BJ (cell line): Measurements from ENCODE around the gene UBE2I. TPM values are rescaled to one million over a fixed set of nuclear protein-coding genes. Genes with fewer than 3 reads are reported as not detected.

ENCODE experiments used
- CTCF ChIA-PET: fragments of 350-600 bp; formaldehyde crosslinking; extraction: SDS; loops from one replicate; lab custom pipeline; 2021; ENCODE audit warnings: antibody characterized with exemption, inconsistent platforms; lab: Yijun Ruan, JAX
- POLR2A ChIA-PET: fragments of 300-600 bp; sonication (Branson Sonifier 250); formaldehyde crosslinking; extraction: SDS; loops from one replicate; lab custom pipeline; 2021; ENCODE audit warnings: antibody characterized with exemption; lab: Charles Lee
- DNase-seq: peaks from one replicate; pipeline ENCODE4 v3.0.0-alpha.2; 2011; ENCODE audit warnings: low read depth
- H3K27me3 ChIP-seq: 2 replicates; pipeline ENCODE4 v1.6.0; 2011; ENCODE audit warnings: low read length; ENCODE audit not compliant: control insufficient read depth, insufficient read depth
- H3K36me3 ChIP-seq: 2 replicates; pipeline ENCODE4 v1.5.1; 2011; ENCODE audit warnings: low read length; ENCODE audit not compliant: control insufficient read depth, insufficient read depth
- H3K4me3 ChIP-seq: 2 replicates; pipeline ENCODE4 v1.5.1; 2011; ENCODE audit warnings: low read depth, mild to moderate bottlenecking, control low read depth, low read length
- polyA plus RNA-seq: library from polyadenylated mRNA; depleted of rRNA; stranded (reverse); fragments of >200 nt; gene quantifications from 2 replicates; pipeline ENCODE4 v1.2.3, GENCODE V29; 2011
- TF ChIP-seq, protein P1 (sequence below): IDR thresholded peaks from 2 replicates; pipeline ENCODE4 v1.5.1; 2011; ENCODE audit warnings: low read depth, mild to moderate bottlenecking, control low read depth, inconsistent platforms, low read length, moderate library complexity; ENCODE audit not compliant: insufficient read depth

UBE2I gene
- polyA plus RNA-seq, 1 experiment = 81.2 TPM

DNA sequence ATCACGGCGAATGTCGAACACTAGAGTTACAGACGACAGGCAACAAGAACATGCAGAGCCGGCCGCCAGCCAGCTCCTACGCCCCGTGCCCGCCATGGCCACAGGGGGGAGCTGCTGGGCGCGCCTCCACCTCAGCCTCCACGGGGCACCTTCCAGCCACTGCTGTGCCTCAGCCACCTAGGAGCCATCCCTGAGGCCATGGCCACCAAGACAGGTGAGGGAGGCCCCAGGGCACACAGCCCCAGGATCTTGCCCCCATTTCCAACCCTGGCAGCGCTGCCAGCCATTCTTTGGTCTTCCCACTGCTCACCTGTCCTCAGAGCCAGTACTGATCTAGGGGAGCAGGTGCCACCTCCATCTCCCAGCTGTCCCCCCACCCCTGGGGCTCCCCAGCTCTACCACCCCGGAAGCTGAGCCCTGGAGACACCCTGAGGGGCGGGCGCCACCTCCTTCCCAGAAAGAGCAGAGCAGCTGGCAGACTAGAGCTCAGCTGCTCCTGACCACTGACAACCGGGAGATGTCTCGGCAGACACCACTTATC lies 54.1 kb downstream of the UBE2I start:
- no peaks in the 10 kb centered on the region for H3K27me3 ChIP-seq
- DNase-seq = no peak
- peaks cover 38% of the 10 kb centered on the region for H3K36me3 ChIP-seq
- ChIA-PET POLR2A (interaction anchor here (0.6 kb wide), 1 partner anchor 67 kb away, joined by 4 read pairs; no protein-coding TSS in a partner anchor), CTCF (interaction anchor here (0.6 to 2.8 kb wide), 13 partner anchors 8 to 619 kb away, joined by 3 to 20 read pairs (median 3); no protein-coding TSS in a partner anchor)
- no peak overlapping the region for H3K4me3 ChIP-seq
- TF ChIP-seq, protein P1, sequence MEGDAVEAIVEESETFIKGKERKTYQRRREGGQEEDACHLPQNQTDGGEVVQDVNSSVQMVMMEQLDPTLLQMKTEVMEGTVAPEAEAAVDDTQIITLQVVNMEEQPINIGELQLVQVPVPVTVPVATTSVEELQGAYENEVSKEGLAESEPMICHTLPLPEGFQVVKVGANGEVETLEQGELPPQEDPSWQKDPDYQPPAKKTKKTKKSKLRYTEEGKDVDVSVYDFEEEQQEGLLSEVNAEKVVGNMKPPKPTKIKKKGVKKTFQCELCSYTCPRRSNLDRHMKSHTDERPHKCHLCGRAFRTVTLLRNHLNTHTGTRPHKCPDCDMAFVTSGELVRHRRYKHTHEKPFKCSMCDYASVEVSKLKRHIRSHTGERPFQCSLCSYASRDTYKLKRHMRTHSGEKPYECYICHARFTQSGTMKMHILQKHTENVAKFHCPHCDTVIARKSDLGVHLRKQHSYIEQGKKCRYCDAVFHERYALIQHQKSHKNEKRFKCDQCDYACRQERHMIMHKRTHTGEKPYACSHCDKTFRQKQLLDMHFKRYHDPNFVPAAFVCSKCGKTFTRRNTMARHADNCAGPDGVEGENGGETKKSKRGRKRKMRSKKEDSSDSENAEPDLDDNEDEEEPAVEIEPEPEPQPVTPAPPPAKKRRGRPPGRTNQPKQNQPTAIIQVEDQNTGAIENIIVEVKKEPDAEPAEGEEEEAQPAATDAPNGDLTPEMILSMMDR = peak; percentile 89

DNA sequence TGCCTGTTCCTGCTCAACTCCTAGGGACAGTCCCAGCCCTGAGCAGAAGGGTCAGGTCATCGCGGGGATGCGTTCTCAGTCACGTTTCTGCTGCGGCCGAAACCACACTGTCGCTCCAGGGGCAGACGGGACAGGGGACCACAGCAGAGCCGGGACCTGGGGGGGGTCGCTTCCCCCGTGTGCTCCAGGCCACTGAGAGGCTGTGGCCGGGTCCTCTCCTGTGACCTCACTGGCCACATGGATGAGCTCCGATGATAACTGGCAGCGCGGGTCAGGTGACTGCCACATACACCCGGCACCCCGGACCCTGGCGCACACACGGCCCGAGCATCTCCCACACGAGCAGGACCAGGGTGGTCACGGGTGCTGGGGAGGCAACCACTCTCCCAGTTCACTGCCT lies 55.1 kb downstream of the UBE2I start:
- TF ChIP-seq, protein P1 = no peak
- Histone ChIP-seq H3K36me3 (peaks cover 38% of the 10 kb centered on the region), H3K27me3 (no peaks in the 10 kb centered on the region), H3K4me3 (no peak overlapping the region)
- CTCF ChIA-PET = interaction anchor here (0.9 to 2.8 kb wide), 6 partner anchors 14 to 74 kb away, joined by 3 to 20 read pairs (median 4); no protein-coding TSS in a partner anchor
- no peak for DNase-seq
- POLR2A ChIA-PET = no interaction called here

- ChIA-PET POLR2A (no interaction called here), CTCF (no interaction called here)
- no peak overlapping the region for H3K4me3 ChIP-seq
- peaks cover 42% of the 10 kb centered on the region for H3K36me3 ChIP-seq
- H3K27me3 ChIP-seq = no peaks in the 10 kb centered on the region
- DNase-seq = no peak
- TF ChIP-seq, protein P1 = no peak
Observed at GRCh38 chr16:1366060-1366711, 56.8 kb downstream of the UBE2I start.

GRCh38 chr16:1366712-1367299 lies 57.4 kb downstream of the UBE2I start:
- TF ChIP-seq, protein P1 = no peak
- H3K36me3 ChIP-seq = peaks cover 43% of the 10 kb centered on the region
- CTCF ChIA-PET = interaction anchor here (0.6 to 3.2 kb wide), 2 partner anchors 12 to 98 kb away, joined by 3 to 18 read pairs; no protein-coding TSS in a partner anchor
- no peak for DNase-seq
- no peaks in the 10 kb centered on the region for H3K27me3 ChIP-seq
- POLR2A ChIA-PET = no interaction called here
- no peak overlapping the region for H3K4me3 ChIP-seq
